ENCODE measurements around the gene AQP6.

AQP6 gene

DNA sequence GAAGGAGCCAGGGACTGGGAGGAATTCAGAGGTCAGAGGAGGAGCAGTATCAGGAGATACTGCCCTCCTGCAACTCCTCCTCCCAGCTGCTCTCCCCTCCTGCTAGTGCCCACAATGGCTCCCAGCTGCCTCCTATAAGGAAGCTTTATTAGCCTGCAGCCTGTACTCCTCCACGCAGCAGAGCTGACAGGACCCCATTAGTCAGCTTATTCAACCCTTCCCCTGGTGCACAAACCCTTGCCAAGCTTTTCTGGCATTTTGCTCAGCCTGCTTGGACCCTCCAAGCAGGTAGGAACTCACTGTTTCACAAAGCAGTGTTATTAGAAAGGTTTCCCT, 29.2 kb upstream of the AQP6 start:
- no peak for DNase-seq

GRCh38 chr12:49944046-49944445, 28.7 kb upstream of the AQP6 start:
- no peak for DNase-seq

GRCh38 chr12:49944718-49945117, 28.0 kb upstream of the AQP6 start:
- no peak for DNase-seq

GRCh38 chr12:49945394-49946080, 27.2 kb upstream of the AQP6 start:
- DNase-seq: peak; percentile 91

DNA sequence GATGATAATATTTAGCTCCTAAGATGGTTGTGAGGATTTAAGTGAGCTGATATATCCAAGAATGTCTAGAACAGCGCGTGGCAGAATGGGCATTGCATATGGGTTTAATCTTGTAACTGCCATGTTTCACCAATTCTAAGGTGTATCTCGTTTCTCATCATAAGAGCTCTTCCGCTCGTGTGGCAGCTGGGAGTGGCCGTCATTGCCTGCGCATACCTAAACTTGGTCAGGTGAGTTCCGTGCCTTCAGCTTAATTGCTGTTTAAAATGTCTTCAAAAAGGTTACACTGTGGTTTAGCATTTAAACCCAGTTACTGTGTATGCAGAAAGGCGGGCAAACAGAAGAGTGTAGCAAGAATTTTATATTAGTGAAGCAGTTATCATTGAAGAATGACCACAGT, 26.7 kb upstream of the AQP6 start:
- no peak for DNase-seq

DNA sequence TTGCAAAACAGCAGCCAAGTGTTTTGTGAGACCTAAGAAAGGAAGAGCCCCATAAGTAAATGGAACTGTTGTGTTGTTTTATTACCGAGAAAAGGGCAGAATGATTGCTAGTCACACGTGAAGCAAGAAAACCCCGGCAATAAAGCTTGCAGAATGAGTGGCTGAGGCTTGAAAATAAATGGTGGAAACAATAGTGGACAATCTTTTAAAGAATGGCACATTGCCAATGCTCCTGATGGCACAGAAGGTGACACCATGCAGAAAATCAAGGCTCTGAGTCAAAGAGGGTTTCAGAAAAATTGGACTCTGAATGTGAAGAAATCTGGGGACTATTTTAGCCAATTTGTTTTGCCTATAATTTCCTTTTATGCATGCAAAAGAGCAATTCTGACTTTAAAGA, 26.2 kb upstream of the AQP6 start:
- DNase-seq: no peak

DNA sequence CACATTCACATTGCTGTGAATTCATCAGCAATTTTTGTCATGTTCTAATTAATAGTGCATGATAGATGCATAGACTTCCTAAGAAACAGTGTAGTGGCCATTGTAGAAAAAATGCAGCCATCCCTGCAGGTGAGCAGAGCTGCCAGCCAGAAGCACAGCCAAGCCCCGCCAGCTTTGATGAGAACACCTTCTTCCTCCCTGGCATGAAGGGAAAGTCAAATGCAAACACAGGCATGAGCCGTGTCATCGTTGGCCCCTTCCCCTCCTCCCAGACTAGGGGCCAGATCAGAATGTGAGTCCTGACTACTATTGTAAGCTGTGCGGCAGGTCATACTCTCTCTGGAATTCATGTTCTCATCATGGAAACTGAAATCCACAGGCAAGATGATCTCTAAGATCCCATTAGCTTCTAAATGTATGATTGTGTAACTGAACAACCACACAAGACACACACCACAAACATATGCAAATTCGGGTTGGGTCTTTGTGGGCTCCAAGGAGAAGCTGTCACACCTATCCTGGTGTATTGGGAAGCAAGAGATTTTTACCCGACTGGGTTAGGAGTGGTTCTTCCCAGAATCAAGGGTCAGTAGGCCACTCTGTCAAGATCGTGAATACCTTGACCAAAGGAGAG, 25.0 kb upstream of the AQP6 start:
- DNase-seq: no peak

DNA sequence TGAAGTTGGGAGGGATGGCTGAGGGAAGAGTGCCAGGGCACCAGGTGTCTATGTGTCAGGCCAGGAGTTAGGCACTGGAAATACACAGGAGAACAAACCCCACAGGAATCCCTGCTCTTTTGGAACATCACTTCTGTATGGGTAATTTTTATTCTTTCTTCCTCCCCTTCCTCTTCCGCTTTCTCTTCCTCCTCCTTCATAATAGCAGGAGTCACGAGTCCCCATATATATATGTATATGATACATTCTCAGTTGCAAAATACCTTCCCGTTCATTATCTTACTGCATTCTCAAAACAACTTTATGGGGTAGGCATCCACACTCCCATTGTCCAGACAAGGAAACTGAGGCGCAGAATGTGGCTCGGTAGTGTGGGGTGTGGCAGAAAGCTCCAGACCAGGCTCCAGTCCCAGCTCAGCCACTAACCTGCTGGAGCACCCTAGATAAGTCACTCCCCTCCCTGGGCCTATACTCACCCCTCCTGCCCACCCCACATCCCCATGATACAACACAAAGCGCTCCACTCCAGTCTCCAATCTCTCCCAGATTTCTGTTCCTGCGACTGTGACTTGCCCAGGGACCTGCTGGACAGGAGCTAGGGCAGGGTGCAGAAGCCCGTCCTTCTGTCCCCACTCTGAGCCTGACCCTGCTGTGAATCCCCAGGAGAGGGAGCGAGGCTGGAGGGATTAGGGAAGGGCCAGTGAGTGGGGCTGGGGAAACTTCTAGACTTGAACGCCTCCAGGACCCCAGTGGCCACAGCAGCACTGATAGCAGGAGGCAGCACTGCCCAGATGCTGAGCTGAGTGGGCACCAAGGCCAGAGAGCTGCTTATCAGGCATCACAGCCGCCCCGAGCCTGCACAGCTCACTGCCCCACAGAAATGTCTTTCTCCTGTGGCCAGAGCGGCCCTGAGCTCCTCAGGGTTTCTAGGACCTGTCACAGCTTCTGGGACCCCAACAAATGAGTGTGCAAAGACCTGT, 23.6 kb upstream of the AQP6 start:
- DNase-seq: no peak

- no peak for DNase-seq
Measured at GRCh38 chr12:49949866-49950265, 22.9 kb upstream of the AQP6 start.

GRCh38 chr12:49950273-49951251, 22.2 kb upstream of the AQP6 start, which contains the start of gene AQP2:
Gene AQP2, plus strand, starts transcription at chr12:49950737. Its CDS starts 94 bp downstream, at chr12:49950831.
- DNase-seq: no peak

GRCh38 chr12:49951411-49952240, 21.1 kb upstream of the AQP6 start:
- no peak for DNase-seq

- DNase-seq: no peak
Measured at GRCh38 chr12:49952391-49953055, 20.2 kb upstream of the AQP6 start.

DNA sequence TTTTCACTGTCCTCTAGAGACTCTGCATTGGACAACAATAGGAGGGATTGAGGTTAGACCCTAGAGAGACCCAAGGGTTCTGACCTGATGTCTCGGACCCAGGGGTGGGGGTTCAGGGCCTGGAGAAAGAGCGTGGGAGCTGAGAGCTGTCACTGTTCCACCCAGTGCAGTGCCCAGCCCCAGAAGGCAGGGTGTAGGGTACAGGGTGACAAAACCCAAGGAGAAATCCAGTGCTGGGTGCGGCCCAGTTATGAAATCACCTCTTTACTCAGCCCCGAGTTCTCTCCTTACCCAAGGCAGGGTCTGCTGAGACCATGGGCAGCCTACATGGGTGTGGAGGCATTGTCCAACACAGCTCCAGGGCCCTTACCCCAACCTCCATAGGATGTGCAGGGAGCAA, 19.6 kb upstream of the AQP6 start:
- no peak for DNase-seq

DNA sequence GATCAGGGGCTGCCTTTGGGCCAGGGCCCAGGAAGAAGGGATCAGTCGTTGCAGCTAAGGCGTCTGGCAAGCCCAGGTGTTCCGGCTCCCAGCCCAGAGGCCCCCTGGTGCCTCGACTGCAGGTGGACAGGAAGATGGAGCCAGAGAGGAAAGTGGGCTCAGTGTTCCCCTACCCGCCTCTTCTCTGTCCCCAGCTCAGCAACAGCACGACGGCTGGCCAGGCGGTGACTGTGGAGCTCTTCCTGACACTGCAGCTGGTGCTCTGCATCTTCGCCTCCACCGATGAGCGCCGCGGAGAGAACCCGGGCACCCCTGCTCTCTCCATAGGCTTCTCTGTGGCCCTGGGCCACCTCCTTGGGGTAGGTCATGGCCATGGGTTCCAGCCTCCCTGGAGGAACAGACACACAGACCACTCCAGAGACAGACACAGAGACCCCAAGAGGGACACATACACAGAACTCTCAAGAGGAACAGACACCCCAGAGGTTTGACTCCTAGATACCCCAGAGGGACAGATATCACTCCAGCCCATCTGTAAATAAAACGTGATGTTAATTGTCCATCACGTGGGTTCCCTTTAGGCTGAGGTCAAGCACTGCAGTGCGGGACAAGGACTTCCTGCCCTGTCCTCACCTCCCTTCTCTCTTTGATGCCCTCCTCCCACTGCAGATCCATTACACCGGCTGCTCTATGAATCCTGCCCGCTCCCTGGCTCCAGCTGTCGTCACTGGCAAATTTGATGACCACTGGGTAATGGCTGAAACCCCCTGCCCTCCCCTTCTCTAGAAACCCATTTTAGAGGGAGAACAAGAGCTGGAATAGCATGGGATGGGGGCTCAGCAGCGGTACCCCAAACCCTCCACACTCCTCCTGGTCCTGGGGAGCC, 18.5 kb upstream of the AQP6 start:
- DNase-seq: no peak

GRCh38 chr12:49954863-49955830, 17.6 kb upstream of the AQP6 start:
- DNase-seq: no peak

GRCh38 chr12:49955899-49956662, 16.7 kb upstream of the AQP6 start:
- no peak for DNase-seq

- peak; percentile 84 for DNase-seq
Measured at GRCh38 chr12:49956663-49957569, 15.8 kb upstream of the AQP6 start.

Data from NCI-H82 (cell line).